ENCODE measurements around the gene RPL10A.

DNA sequence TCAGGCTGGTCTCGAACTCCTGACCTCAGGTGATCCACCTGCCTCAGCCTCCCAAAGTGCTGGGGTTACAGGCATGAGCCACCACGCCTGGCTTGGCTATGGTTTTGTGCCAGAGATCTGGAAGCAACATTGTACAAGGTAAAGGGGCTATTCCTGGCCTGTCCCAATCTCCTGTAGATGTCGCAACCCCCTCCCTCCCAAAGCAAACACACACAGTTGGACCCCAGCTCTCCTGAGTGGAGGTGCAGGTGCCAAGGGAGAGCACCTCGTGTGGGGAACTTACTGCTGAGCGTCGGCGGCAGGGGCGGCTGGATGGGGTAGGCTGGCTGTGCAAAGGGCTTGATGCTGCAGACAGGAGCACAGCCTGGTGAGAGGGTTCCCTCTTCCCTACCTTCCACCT, 8.8 kb downstream of the RPL10A start:
- TF ChIP-seq, protein P1, sequence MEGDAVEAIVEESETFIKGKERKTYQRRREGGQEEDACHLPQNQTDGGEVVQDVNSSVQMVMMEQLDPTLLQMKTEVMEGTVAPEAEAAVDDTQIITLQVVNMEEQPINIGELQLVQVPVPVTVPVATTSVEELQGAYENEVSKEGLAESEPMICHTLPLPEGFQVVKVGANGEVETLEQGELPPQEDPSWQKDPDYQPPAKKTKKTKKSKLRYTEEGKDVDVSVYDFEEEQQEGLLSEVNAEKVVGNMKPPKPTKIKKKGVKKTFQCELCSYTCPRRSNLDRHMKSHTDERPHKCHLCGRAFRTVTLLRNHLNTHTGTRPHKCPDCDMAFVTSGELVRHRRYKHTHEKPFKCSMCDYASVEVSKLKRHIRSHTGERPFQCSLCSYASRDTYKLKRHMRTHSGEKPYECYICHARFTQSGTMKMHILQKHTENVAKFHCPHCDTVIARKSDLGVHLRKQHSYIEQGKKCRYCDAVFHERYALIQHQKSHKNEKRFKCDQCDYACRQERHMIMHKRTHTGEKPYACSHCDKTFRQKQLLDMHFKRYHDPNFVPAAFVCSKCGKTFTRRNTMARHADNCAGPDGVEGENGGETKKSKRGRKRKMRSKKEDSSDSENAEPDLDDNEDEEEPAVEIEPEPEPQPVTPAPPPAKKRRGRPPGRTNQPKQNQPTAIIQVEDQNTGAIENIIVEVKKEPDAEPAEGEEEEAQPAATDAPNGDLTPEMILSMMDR (IDR thresholded peaks at IDR 0.05): no peak
- no peak for TF ChIP-seq POLR2A (IDR thresholded peaks at IDR 0.05)
